Duodenal mucosa (tissue), 2 donors: ENCODE data around the gene CFAP299.
"Not testable (repeated sequence)": the region's sequence is repeated elsewhere in the genome, so short reads cannot be mapped to it uniquely, and the experiment has no call there.

ENCODE experiments used
- H3K27ac ChIP-seq: one replicate; pipeline ENCODE4 v1.7.0; 2013; ENCODE audit warnings: low read depth, low read length
- H3K27me3 ChIP-seq, 2 donors: one replicate each; pipeline ENCODE4 v1.7.0; 2013; ENCODE audit warnings: low read length in 2 of 2, control low read depth in 1 of 2; ENCODE audit not compliant: insufficient read depth in 2 of 2, control insufficient read depth in 1 of 2
- H3K36me3 ChIP-seq, 2 donors: one replicate each; pipeline ENCODE4 v1.7.0; 2013; ENCODE audit warnings: low read length in 2 of 2, control low read depth in 1 of 2; ENCODE audit not compliant: insufficient read depth in 2 of 2, control insufficient read depth in 1 of 2
- H3K4me1 ChIP-seq, 2 donors: one replicate each; pipeline ENCODE4 v1.7.0; 2013; ENCODE audit warnings: low read length in 2 of 2, control low read depth in 1 of 2; ENCODE audit not compliant: insufficient read depth in 2 of 2, control insufficient read depth in 1 of 2
- H3K4me3 ChIP-seq, 2 donors: one replicate each; pipeline ENCODE4 v1.7.0; 2013; ENCODE audit warnings: low read length in 2 of 2, low read depth in 1 of 2
- H3K9ac ChIP-seq, 2 donors: one replicate each; pipeline ENCODE4 v1.7.0; 2013; ENCODE audit warnings: low read length in 2 of 2, low read depth in 1 of 2
- H3K9me3 ChIP-seq, 2 donors: one replicate each; pipeline ENCODE4 v1.7.0; 2013; ENCODE audit warnings: low read length in 2 of 2, control low read depth in 1 of 2; ENCODE audit not compliant: control insufficient read depth in 1 of 2

Gene CFAP299

DNA sequence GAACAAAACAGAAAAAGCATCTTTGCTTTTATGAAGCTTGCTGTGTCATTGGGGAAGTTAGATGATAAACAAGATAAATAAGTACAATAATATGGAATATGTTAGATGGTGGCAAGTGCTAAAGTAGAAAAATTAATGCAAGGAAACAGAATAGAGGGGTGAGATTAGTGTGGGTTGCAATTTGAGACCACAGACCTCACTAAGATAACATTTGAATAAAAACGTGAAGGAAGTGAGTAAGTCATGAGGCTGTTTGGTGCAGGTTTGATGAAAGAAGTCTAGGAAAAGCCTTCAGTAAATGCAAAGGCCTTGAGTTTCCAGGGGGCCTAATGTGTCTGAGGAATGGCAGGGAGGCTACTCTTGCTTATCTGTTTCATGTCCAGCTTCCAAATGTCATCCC is 102.5 kb downstream of the CFAP299 start:
- Histone ChIP-seq H3K4me3 (no peak overlapping the region), H3K27me3 (no peaks in the 10 kb centered on the region), H3K9ac (no peak overlapping the region), H3K27ac (no peak overlapping the region), H3K4me1 (no peaks in the 10 kb centered on the region), H3K9me3 (no peaks in the 10 kb centered on the region), H3K36me3 (no peaks in the 10 kb centered on the region)

- H3K27ac ChIP-seq, H3K9me3 ChIP-seq, H3K27me3 ChIP-seq, H3K4me3 ChIP-seq, H3K9ac ChIP-seq, H3K36me3 ChIP-seq, H3K4me1 ChIP-seq: not testable (repeated sequence)
Measured at GRCh38 chr4:80439294-80440061, 103.9 kb downstream of the CFAP299 start.

DNA sequence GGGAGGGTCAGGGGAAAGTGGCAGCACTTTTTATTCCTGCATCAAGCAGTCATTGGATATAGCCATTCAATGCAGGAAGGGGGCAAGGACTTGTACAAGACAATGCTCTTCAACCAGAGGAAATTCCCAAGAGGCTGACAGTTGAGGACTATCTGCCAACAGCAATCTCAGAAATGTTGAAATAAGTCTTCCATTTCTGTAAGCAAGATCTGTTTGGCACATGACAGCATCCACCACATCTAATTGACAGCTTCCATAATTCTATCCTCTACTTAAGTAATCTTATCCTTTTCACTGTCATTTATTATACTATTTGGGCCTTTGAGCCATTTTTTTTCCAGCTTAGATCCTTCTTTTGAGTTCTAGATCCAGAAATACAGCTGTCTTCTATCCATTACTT is 110.7 kb downstream of the CFAP299 start:
- Histone ChIP-seq H3K4me1 (no peaks in the 10 kb centered on the region), H3K36me3 (no peaks in the 10 kb centered on the region), H3K27me3 (no peaks in the 10 kb centered on the region), H3K27ac (no peak overlapping the region), H3K4me3 (no peak overlapping the region), H3K9ac (no peak overlapping the region), H3K9me3 (no peaks in the 10 kb centered on the region)

GRCh38 chr4:80446664-80447063 is 111.1 kb downstream of the CFAP299 start:
- Histone ChIP-seq H3K27me3 (no peaks in the 10 kb centered on the region), H3K4me1 (no peaks in the 10 kb centered on the region), H3K36me3 (no peaks in the 10 kb centered on the region), H3K9ac (no peak overlapping the region), H3K27ac (no peak overlapping the region), H3K4me3 (no peak overlapping the region), H3K9me3 (no peaks in the 10 kb centered on the region)

- no peak overlapping the region for H3K4me3 ChIP-seq
- H3K9ac ChIP-seq = no peak overlapping the region
- no peak overlapping the region for H3K27ac ChIP-seq
- no peaks in the 10 kb centered on the region for H3K4me1 ChIP-seq
- no peaks in the 10 kb centered on the region for H3K27me3 ChIP-seq
- H3K36me3 ChIP-seq = no peaks in the 10 kb centered on the region
- no peaks in the 10 kb centered on the region for H3K9me3 ChIP-seq
Measured at GRCh38 chr4:80447493-80447892, 112.0 kb downstream of the CFAP299 start.

DNA sequence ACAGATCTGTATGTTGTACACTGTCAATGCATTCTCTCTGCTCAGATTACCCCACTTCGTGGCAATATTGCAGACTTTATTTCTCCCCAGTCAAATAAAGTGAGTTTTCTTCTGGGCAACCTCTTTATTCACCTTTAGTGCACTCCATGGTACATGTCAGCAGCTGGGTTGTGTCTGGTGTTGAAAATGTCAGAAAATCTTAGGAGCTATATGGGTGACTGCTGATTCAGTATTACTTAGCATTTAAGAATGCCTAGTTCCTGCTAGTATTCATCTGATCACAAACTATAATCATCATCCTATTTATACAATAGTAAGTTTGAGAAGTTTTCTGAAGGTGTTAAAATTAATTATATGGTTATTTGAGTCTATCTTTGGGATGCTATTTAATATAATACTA is 112.5 kb downstream of the CFAP299 start:
- no peak overlapping the region for H3K4me3 ChIP-seq
- no peak overlapping the region for H3K27ac ChIP-seq
- H3K4me1 ChIP-seq = no peaks in the 10 kb centered on the region
- no peak overlapping the region for H3K9ac ChIP-seq
- H3K9me3 ChIP-seq = no peaks in the 10 kb centered on the region
- no peaks in the 10 kb centered on the region for H3K27me3 ChIP-seq
- no peaks in the 10 kb centered on the region for H3K36me3 ChIP-seq

DNA sequence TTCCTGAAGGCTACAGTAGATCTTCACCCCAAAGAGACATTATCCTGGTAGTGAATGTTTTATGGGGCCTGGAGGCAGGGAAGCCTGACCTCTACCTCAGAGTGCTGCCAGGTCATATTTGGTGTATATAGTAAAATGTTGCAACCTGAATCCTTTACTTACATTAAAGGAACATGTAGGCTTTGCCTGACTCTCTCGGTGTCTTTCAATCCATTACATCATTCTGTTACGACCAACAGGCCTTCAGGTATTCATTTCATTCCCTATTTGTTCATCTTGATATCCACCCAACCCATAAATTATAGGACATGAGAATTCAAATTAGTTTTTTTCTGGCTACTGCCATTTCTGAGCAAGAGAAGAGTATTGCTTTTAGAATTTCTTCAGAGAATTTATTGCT is 116.5 kb downstream of the CFAP299 start:
- no peaks in the 10 kb centered on the region for H3K36me3 ChIP-seq
- H3K4me1 ChIP-seq = no peaks in the 10 kb centered on the region
- H3K27me3 ChIP-seq = no peaks in the 10 kb centered on the region
- H3K9me3 ChIP-seq = no peaks in the 10 kb centered on the region
- no peak overlapping the region for H3K27ac ChIP-seq
- no peak overlapping the region for H3K4me3 ChIP-seq
- no peak overlapping the region for H3K9ac ChIP-seq

- Histone ChIP-seq H3K9me3 (no peaks in the 10 kb centered on the region), H3K27me3 (no peaks in the 10 kb centered on the region), H3K9ac (no peak overlapping the region), H3K4me3 (no peak overlapping the region), H3K4me1 (no peaks in the 10 kb centered on the region), H3K36me3 (no peaks in the 10 kb centered on the region), H3K27ac (no peak overlapping the region)
Measured at GRCh38 chr4:80452768-80453167, 117.2 kb downstream of the CFAP299 start.

GRCh38 chr4:80454040-80454439 is 118.5 kb downstream of the CFAP299 start:
- no peaks in the 10 kb centered on the region for H3K27me3 ChIP-seq
- H3K9ac ChIP-seq = no peak overlapping the region
- H3K4me3 ChIP-seq = no peak overlapping the region
- H3K4me1 ChIP-seq = no peaks in the 10 kb centered on the region
- H3K9me3 ChIP-seq = no peaks in the 10 kb centered on the region
- no peaks in the 10 kb centered on the region for H3K36me3 ChIP-seq
- no peak overlapping the region for H3K27ac ChIP-seq

DNA sequence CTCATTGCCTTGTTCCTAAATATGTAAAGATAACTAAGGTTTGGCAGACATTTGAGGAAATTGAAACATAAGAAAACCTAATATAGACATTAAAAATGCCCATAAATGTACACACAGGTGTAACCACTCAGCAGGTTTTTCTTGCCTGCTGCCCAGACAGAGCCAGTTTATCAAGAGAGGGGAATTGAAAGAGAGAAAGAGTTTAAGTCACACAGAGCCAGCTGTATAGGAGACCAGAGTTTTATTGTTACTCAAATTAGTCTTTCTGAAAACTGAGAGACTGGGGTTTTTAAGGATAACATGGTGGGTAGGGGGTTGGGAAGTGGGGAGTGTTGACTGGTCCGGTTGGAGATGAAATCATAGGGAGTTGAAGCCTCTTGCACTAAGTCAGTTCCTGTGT is 119.0 kb downstream of the CFAP299 start:
- H3K9me3 ChIP-seq = no peaks in the 10 kb centered on the region
- no peaks in the 10 kb centered on the region for H3K4me1 ChIP-seq
- no peak overlapping the region for H3K4me3 ChIP-seq
- no peak overlapping the region for H3K9ac ChIP-seq
- no peak overlapping the region for H3K27ac ChIP-seq
- H3K36me3 ChIP-seq = no peaks in the 10 kb centered on the region
- no peaks in the 10 kb centered on the region for H3K27me3 ChIP-seq
